NCI-H1417 (cell line): ENCODE data around the gene PNMA8C.

ENCODE experiments used
- DNase-seq, 3 experiments: peaks; one replicate each; lab custom pipeline; 2025; lab: John Stamatoyannopoulos, UW

The PNMA8C gene

DNA sequence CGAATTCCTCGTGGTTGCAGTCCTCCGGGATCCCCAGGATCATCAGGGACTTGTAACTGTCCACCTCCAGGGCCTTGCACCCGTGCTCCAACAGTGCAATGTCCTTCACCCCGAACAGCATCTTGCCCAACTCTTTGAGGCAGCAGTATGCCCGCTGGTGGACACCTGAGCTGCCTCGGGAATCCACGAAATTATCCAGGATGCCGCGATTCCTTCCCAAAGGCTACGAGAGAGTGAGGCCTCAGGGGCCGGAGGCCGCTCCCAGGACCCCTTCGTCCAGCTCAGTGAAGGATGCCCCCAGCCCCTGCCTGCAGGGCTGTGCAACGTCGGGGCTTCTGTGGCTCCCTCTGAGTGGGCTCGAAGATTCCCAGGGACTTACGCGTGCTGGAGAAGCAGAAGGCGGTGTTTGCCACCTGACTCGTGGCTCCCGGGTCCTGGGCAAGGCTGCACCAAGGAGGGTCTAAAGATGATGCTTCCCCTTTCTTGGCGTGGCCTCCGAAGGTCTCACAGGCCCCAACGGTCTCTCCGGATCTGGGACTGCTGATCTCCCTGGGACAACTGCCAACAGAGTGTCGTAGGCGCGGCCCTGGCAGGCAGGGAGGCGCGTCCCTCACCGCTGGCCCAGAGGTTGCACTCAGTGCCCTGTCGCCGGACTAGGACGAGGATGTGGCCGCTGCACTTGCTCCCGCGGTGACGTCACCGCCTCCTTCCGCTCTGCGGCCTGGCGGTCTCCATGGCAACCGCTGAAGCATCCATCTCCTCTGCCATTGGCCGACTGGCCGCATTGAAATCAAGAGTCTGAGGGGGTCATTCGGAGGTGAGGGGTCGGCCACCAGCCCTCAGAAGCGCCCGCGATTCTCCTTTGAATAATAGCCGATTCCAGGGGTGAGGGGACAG is at the start of gene PNMA8C:
Gene PNMA8C (minus strand): TSS at position 698 of the 897 bp plus-strand sequence. CDS start 577 bp downstream, at position 121.
- peak; percentile 33 to 92 (median 83) for DNase-seq

DNA sequence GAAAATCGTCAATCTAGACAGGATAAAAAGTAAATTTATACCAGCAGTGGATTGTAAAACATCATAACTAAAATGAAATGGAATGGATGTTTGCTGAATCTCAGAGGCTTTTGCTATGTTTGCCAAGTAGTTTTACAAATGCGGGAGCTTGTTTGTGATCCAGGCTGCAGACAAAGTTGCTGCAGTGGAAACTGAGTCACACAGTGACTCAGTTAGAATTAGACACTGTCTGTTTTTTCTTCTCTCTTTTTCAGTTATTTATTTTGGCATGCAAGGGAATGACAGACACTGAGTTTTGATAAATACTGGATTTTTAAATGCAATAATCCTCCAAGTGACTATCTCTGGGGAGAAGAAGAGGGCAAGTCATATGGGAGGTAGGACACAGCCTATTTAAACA is 47.2 kb upstream of the PNMA8C start:
- no peak for DNase-seq

DNA sequence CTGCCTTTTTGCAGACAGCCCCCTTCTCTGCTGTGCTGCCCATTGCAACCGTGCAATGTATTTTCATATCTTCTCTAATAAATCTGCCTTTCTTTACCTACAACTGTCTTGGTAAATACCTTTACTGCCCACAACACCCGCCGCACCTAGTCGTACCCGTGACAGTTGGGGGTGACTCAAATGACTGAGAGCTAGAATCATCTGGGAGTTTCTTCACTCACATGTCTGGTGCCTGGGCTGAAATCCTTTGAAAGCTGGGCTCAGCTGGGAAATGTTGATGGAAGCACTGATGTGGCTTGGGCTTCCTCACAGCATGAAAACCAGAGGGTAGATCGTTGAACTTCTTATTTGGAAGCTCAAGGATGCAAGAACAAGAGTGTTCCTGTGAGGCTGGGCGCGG is 45.5 kb upstream of the PNMA8C start:
- no peak for DNase-seq

DNA sequence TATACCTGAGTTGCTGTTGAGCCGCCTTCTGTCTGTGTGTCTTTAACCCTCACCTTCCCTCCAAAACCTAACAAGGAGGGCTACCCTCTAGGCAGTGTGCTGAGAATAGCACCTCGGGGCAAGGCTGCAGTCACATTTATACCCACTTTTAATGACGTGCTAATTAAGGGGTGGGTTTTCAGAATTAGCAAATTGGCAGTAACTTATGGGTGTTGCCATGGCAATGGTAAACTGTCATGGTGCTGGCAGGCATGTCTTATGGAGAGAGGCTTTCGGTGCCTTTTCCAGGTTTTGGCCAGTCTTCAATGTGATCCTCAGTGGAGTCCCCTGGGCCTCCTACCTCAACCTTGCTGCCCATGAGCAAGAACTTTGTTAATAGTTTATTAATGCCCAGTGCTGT is 43.9 kb upstream of the PNMA8C start:
- DNase-seq, result peak in 1 of 3 experiments; percentile 26

- peak in 1 of 3 experiments; percentile 50 for DNase-seq
Measured at GRCh38 chr19:46471811-46472543, 43.2 kb upstream of the PNMA8C start.

DNA sequence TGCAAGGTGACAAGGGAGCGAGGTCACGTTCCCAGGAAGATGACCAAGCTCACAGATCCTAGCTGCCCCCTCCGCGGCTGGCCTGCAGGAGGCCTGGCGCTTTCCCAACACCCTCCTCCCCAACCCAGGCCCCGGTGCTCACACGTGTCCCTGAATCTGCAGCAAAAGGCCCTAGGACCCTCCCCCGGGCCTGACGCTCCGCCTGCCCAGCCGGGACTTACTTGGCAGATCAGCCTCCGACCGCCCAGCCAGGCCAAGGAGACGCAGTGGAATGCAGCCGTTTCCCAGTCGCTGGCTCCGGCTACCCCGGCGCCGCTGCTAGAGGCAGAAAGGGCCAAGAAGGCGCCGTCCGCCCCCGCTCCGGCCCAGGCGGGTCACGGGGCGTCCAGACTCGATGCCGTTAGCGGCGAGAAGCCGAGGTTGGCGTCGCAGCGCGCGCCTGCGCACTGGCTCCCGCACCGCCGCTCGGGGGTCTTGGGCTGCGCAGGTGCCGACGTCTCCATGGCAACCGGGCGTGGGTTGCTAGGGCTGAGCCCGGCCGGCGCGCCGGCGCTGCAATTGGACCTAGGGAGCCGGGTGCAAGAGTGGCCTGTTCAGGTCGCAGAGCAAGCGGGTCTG is 42.5 kb upstream of the PNMA8C start, which contains the start of gene PNMA8A:
Gene PNMA8A (minus strand): TSS at position 448 of the 618 bp plus-strand sequence. CDS start 528 bp downstream, outside the sequence.
- peak; percentile 89 to 95 (median 91) for DNase-seq

GRCh38 chr19:46470376-46470775 is 41.6 kb upstream of the PNMA8C start:
- DNase-seq, result no peak

DNA sequence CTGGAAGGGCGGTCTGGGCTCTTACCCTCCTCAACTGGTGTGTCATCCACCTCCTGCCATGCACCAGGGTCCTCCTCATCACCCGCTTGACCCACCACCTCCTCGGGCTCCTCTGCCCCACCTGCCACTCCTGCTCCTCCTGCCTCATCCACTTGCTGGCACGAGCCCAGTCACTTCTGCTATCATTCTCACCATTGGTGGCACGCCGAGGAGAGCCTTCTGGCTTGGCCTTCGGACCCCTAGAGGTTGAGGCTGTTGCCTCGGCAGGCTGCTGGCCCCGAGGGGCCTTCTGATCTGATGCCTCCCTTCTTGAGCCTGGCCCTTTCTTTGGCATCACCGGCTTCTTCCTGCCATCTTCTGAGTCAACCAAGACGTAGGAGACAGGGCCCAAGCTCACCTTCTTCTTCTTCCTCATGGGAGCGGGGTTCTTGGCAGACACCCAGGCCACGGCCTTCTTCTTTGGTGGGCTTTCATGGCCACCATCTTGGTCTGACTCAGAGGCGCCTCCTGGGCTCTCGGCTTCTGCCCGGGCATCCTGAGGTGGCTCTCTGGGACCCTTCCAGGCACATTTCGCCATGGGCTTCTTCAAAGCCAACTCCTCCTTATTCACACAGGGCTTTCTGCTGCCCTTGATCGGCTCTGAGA is 40.9 kb upstream of the PNMA8C start:
- DNase-seq, result no peak

DNA sequence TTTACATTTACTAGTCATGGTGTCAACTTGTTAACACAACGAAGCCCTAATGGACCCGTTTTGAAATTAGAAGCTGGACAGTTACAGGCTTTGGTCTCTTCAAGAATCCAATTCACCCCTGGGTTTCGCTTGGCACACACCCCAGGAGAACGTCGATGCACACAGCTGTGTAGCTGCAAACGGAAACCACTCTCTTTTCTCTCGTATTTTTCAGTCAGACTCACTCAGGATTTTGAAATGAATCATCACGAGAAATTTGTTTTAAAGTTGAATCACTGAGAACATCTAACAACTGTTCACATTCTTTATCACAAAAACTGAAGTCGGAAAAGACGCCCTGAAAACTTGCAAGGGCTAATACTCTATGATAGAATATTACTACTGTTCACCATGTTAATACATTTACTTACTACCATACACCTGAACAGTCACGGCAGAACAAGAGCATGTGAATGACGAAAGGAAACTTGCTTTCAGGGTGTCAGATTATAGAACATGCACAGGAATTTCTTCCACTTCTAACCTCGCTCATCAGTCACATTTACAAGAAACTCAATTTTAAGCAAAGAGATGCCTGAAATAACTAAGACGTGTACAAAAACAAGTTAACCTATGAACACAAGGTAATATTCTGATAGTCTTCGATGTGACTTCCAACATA is 37.9 kb upstream of the PNMA8C start:
- no peak for DNase-seq

DNA sequence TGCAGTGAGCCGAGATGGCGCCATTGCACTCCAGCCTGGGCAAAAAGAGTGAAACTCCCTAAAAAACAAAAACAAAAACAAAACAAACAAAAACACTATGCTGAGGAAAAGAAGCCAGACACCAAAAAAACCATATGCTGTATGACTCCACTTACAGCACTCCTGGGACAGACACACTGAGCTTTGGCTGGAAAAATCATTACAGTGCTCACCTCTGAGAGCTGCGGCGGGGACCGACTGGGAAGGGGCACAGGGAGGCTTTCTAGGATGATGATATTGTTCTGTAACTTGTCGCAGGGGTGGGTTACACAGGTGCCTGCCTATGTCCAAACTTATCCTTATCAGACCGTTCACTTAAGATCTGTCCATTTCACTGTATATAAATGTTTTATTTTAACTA is 34.8 kb upstream of the PNMA8C start:
- no peak for DNase-seq

- DNase-seq, result no peak
Measured at GRCh38 chr19:46461537-46461936, 32.8 kb upstream of the PNMA8C start.

DNA sequence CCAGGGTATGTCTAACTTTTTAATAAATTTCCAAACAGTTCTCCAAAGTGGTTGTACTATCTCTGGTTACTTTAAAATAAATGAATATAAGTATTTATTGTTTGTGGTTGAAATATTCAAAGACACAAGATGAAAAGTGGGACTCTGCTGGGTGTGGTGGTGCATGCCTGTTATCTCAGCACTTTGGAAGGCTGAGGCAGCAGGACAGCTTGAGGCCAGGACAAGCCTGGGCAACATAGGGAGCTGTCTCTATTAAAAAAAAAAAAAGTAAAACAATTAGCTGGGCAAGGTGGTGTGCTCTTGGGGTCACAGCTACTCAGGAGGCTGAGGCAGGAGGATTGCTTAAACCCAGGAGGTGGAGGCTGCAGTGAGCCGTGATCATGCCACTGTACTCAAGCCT is 32.2 kb upstream of the PNMA8C start:
- DNase-seq, result no peak

GRCh38 chr19:46460055-46460454 is 31.3 kb upstream of the PNMA8C start:
- no peak for DNase-seq

DNA sequence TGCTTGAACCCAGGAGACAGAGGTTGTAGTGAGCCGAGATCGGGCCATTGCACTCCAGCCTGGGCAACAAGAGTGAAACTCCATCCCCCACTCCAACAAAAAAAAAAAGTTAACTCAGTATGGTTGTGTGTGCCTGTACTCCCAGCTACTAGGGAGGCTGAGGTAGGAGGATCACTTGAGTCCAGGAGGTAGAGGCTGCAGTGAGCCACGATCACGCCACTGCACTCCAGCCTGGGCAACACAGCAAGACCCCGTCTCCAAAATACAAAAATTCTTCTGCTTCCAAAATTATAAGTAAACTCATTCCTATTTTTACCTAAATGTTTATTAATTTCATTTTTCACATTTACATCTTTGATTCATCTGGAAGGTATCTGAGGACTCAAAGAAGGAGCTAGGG is 28.2 kb upstream of the PNMA8C start:
- DNase-seq, result no peak

- no peak for DNase-seq
Measured at GRCh38 chr19:46454244-46454643, 25.5 kb upstream of the PNMA8C start.

DNA sequence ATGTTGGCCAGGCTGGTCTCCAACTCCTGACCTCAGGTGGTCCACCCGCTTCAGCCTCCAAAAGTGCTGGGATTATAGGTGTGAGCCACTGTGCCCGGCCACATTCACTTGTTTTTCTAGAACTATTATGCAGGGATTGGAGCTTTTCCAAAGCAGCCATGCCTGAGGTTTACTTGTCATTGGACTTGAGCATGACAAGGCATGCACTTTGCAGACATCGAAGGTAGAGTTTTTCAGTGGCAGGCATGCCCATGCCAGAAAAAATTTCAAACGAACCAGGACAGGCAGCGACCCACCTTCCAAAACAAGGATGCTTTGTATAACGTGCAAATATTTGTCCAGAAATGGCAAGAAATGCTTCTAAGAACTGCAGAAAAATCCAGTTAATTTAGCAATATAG is 24.9 kb upstream of the PNMA8C start:
- no peak for DNase-seq

DNA sequence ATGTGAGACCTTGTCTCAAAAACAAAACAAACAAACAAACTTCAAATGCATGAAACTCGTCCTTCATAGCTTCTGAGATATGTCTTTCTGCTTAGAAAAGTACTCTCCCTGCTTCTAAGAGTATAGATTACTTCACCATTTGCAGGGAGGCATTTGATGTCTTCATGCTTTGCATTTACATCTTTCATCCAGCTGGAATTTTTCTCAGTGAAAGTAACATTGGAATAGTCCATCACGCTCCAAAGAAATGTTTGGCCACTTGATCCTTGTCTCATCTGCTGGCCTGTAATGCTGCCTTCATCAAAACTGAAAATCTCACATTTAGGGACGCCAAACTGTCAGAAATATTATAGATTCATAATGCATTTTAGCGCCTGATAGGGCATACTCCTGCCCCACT is 23.4 kb upstream of the PNMA8C start:
- DNase-seq, result no peak

GRCh38 chr19:46451352-46451751 is 22.6 kb upstream of the PNMA8C start:
- DNase-seq, result no peak

DNA sequence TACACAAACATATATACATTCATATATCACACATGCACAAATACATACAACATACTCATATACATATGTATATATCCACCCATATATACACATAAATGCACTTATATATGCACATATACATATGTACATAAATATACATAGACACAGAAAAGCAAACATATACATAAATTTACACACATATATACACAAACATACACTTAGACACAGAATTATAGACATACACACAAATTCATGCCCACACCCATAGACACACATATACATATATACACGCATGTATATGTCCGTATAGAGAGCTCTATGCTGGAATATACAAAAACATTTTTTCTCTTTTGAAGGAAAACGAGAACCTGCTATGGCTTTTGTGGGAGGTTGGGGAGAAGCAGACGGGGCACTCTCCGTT is 22.0 kb upstream of the PNMA8C start:
- no peak for DNase-seq

DNA sequence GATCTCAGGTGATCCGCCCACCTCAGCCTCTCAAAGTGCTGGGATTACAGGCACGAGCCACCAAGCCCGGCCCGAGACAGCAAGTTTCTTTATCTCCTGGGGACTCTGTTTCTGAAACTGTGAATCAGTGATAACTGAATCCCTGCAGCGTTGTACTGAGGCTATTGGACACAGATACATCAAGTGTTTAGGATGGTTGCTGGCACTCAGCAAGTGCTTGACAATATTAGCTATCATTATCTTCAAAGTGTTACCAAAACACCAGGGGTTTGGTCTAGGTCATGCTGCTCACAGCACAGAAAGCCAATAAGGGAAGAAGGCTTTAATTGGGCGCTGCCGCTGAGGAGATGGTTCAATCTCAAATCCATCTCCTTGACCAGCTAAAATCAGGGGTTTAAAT is 20.5 kb upstream of the PNMA8C start:
- DNase-seq, result peak in 1 of 3 experiments; percentile 40

GRCh38 chr19:46448601-46449000 is 19.9 kb upstream of the PNMA8C start:
- no peak for DNase-seq

- no peak for DNase-seq
Measured at GRCh38 chr19:46447824-46448223, 19.1 kb upstream of the PNMA8C start.
